GM12874 (cell line): ENCODE measurements around the gene TTBK2.

Source experiments
- CTCF ChIP-seq: IDR thresholded peaks from 2 replicates; pipeline ENCODE4 v1.5.1; 2011; ENCODE audit warnings: low read depth, mild to moderate bottlenecking, control low read depth, low read length, moderate library complexity; ENCODE audit not compliant: insufficient read depth

Gene TTBK2

GRCh38 chr15:42903388-42904324 lies 16.9 kb downstream of the TTBK2 start:
- TF ChIP-seq CTCF = no peak

DNA sequence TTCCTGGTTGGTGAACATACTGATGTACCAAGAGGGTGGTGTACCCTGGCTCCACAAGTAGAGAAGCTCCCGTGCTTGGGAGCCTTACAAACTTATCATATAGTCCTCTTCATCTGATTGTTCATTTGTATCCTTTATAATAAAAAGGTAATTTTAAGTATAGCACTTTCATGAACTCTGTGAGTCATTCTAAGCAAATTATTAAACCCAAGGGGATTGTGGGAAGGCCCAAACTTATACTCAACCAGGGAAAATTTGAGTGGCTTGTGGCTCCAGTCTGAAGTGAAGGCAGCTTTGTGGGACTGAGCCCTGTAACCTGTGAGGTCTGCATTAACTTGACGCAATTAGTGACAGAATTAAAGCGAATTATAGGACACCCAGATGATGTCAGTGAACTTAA lies 29.0 kb downstream of the TTBK2 start:
- TF ChIP-seq CTCF = no peak

GRCh38 chr15:42890161-42890913 lies 30.2 kb downstream of the TTBK2 start:
- no peak for TF ChIP-seq CTCF

- TF ChIP-seq CTCF = no peak
Observed at GRCh38 chr15:42880121-42880520, 40.5 kb downstream of the TTBK2 start.

DNA sequence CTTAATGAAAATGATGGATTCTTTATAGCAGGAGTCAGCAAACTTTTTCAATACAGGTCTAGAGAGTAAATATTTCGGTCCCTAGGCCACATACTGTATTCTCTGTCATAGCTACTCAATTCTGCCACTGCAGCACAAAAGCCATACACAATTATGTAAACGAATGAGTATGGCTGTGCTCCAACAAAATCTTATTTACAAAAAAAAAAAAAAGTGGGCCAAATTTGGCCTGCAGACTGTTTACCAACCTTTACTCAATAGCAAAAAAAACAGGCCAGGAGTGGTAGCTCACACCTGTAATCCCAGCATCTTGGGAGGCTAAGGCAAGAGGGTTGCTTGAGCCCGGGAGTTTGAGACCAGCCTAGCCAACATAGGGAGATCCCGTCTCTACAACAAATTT lies 41.1 kb downstream of the TTBK2 start:
- TF ChIP-seq CTCF = no peak

GRCh38 chr15:42876224-42876623 lies 44.4 kb downstream of the TTBK2 start:
- TF ChIP-seq CTCF = no peak

GRCh38 chr15:42868683-42869082 lies 51.9 kb downstream of the TTBK2 start:
- no peak for TF ChIP-seq CTCF
